ENCODE measurements around the gene PSTPIP1. TPM values are rescaled to one million over a fixed set of nuclear protein-coding genes. Genes with fewer than 3 reads are reported as not detected.

PSTPIP1 gene
- total and polyA plus RNA-seq, 2 experiments from 2014 or later, result not detected

GRCh38 chr15:77085297-77085696, 90.4 kb downstream of the PSTPIP1 start:
- WGBS (ENCODE audit: low lambda C conversion rate, missing lambda C conversion rate), result 44% methylated on average over 2 of the region's 2 CpGs
- Histone ChIP-seq H4K20me1 (ENCODE audit: insufficient read depth, poor library complexity, severe bottlenecking) (no peaks in the 10 kb centered on the region), H2AFZ (no peak overlapping the region)

More at GRCh38 chr15:77085297-77085696, 90.4 kb downstream of the PSTPIP1 start:
- Histone ChIP-seq H3K4me2 (no peak overlapping the region), H3K79me2 (no peaks in the 10 kb centered on the region), H3K36me3 (replicated peaks; ENCODE audit: insufficient read depth, low read depth) (no peaks in the 10 kb centered on the region), H3K4me1 (ENCODE audit: insufficient read depth) (no peaks in the 10 kb centered on the region), H3K9me2 (replicated peaks; ENCODE audit: insufficient read depth) (no peaks in the 10 kb centered on the region), H3K9me3 (ENCODE audit: low read depth) (no peaks in the 10 kb centered on the region), H3K27me3 (no peaks in the 10 kb centered on the region), H3K4me3 (no peak overlapping the region), H3K27ac (no peak overlapping the region)
- TF ChIP-seq CTCF (IDR thresholded peaks at IDR 0.05; ENCODE audit: poor library complexity), result no peak
- no peak for TF ChIP-seq EZH2phosphoT487 (IDR thresholded peaks at IDR 0.05; ENCODE audit: low read depth, severe bottlenecking, unreplicated experiment)
- TF ChIP-seq EZH2 (IDR thresholded peaks at IDR 0.05; ENCODE audit: borderline replicate concordance), result no peak
- DNase-seq (ENCODE audit: low spot score), result no peak

Small RNAs within 50 kb of the gene (small RNA-seq; reads per million reads assigned to genes)
- gene RN7SL278P, result not detected

Other genes with a start within 250 kb of the PSTPIP1 start
- gene SCAPER, start 89.8 kb upstream of the PSTPIP1 start, total RNA-seq, result 23.4 and 27.4 TPM in 2 replicates
- 20.8 and 37.3 TPM in 2 replicates for gene SCAPER, start 89.8 kb upstream of the PSTPIP1 start, polyA plus RNA-seq
- 147 and 153 TPM in 2 replicates for gene RCN2, start 63.4 kb upstream of the PSTPIP1 start, total RNA-seq
- 132 and 144 TPM in 2 replicates for gene RCN2, start 63.4 kb upstream of the PSTPIP1 start, polyA plus RNA-seq
- 514 and 616 TPM in 2 replicates for gene TSPAN3, start 76.0 kb downstream of the PSTPIP1 start, total RNA-seq
- gene TSPAN3, start 76.0 kb downstream of the PSTPIP1 start, polyA plus RNA-seq, result 497 and 540 TPM in 2 replicates